Adipose tissue (tissue), 3 donors: ENCODE data around the gene KMT5C. TPM values are rescaled to one million over a fixed set of nuclear protein-coding genes. Genes with fewer than 3 reads are reported as not detected.
A peak's percentile ranks its signal among the peaks of the same experiment; 100 is the strongest.
"Not testable (repeated sequence)": the region's sequence is repeated elsewhere in the genome, so short reads cannot be mapped to it uniquely, and the experiment has no call there.

Experiments used
- H3K27ac ChIP-seq: one replicate; pipeline ENCODE4 v1.5.1; 2013; ENCODE audit warnings: low read depth, low read length
- WGBS, 3 donors: extraction: QIAGEN DNeasy Blood & Tissue Kit; methylation state at CpG; one replicate each; pipeline ENCODE4 v1.1.7; 2013; 5-methylcytosine and 5-hydroxymethylcytosine counted together
- polyA plus RNA-seq, 3 donors: library from polyadenylated mRNA; stranded (reverse); fragments of 200-250 nt; gene quantifications; one replicate each; pipeline ENCODE4 v1.2.3, GENCODE V29; 2013
- donor health status: healthy with polysubstance abuse.
- donor health status: Bipolar disorder and iron deficiency.
- donor health status: healthy.

KMT5C gene
- polyA plus RNA-seq, 3 donors, result 5.2 to 6.6 (median 6.5) TPM

DNA sequence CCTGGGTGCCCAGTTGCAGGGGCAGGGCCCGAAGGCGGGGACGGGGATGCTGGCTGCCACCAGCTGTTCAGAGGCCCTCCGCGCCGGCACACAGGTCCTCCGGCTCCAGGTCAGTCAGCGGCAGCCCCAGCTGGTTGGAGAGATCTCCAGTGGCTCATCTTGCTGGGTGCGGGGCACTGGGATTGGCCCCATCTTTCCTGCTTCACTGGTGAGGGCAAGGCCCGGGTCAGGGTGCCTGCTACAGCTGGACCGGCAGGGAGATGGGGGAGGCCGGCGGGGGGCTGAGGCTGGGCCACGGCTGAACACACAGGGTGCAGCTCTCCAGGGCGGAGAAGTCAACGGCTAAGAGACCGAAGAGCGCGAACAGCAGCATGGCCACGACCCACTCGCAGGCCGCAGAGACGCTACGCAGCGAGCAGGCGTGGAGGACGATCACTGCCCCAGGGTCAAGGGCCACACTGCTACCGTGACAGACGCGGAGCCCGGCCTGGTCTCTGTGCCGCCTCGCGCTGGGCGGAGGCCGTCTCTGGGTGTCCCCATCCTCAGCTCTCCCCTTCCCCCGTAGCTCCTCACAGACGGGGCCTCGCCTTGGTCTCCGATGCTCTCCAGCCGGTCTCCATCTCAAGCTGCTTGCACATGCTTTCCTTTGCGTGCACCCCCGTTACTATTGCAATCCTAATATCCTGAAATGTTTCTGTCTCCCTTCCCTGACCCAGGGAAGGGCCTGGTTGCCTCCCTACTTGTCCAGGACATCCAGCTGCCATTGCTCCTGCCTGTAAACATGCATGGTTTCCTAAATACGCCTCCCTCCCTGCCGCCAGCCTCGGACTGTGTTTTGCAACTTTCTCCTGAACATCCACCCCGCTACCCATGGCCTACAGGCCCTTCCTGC, 26.8 kb upstream of the KMT5C start:
- WGBS, 3 donors, result 80 to 88% (median 81%) methylated on average over 43 to 47 of the region's 47 CpGs
- H3K27ac ChIP-seq, result no peak overlapping the region

DNA sequence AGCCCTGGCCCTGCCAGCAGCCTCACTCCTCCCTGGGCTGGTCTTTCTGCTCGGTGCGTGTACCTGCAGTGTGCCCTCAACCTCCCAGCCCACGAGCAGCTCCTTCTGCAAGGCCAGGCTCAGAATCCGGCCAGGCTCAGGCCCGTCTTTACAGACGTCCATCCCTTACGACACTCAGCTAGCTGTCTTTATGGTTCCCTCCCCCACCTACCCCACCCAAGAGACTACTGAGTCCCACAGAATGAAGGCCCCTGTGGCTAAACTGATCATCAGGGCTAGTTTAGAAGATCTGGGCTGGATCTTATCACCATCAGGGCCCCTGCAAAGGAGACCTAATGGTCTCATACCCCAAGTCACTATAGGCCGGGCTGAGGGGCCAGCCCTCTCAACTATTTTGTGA, 25.3 kb upstream of the KMT5C start:
- WGBS, 3 donors, result 86 to 90% (median 88%) methylated on average over 8 of the region's 8 CpGs
- H3K27ac ChIP-seq, result no peak overlapping the region

DNA sequence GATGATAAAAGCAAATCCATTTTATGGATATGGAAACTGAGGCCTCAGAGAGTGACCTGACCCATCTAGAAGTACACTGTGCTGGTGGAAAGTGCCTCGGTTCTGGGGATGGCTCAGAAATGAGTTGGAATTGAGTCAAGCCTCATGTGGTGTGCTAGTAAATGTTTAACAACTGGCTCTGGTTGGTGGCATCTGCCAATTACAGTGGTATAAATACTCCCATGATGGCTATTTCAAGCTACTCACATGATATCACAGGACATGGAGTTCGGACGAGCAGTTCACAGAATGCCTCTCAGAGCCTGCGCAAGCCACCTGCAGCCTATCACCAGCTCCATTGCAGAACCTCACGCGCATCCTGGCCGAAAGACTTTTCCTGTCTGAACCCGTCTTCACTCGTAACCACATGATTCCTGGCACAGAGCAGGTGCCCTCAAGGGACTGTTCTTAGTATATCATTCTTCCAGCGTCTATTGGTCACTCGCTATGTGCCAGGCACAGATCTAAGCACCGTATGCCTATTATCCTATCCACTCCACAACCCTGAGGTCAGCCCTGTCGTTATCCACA, 23.6 kb upstream of the KMT5C start:
- 81 to 82% (median 82%) methylated on average over 13 of the region's 13 CpGs for WGBS, 3 donors
- no peak overlapping the region for H3K27ac ChIP-seq

DNA sequence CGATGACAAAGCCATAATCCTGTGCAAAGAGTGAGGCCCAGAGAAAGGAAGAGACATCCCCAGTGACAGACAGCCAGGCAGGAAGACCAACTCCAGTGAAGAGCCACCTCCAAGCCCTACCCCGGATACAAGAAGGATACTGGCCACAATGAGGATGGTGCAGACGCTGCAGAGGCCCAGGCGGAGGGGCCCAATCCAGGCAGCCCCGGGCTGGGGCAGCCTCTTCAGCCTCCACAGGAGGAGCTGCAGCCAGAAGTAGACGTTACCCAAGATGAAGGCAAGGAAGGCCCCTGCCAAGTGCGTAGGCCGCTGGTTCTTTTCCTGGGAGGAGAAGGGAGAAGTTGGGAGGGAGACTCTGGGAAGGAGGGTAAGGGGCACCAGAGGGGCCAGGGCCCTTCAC, 23.0 kb upstream of the KMT5C start:
- no peak overlapping the region for H3K27ac ChIP-seq
- 80 to 83% (median 81%) methylated on average over 6 to 8 of the region's 8 CpGs for WGBS, 3 donors

DNA sequence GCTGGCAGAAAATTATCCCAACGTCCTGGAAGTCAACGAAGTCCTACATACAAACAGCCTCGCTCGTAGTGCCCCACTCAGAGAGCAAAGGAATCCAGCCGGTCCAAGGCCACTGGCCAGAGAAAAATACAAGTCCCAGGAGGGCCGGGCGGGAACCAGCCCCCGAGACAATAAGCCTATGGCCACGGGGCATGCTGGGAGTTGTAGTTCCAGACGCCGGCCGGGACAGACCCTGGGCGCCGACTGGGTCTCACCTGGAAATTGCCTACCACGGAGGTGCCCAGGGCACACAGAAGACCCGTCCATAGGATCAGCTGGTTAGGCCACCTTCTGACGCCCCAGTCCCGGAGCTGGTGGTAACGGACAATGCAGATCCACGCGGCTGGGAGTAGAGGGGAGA, 19.9 kb upstream of the KMT5C start:
- 16 to 32% (median 23%) methylated on average over 21 of the region's 21 CpGs for WGBS, 3 donors
- no peak overlapping the region for H3K27ac ChIP-seq

DNA sequence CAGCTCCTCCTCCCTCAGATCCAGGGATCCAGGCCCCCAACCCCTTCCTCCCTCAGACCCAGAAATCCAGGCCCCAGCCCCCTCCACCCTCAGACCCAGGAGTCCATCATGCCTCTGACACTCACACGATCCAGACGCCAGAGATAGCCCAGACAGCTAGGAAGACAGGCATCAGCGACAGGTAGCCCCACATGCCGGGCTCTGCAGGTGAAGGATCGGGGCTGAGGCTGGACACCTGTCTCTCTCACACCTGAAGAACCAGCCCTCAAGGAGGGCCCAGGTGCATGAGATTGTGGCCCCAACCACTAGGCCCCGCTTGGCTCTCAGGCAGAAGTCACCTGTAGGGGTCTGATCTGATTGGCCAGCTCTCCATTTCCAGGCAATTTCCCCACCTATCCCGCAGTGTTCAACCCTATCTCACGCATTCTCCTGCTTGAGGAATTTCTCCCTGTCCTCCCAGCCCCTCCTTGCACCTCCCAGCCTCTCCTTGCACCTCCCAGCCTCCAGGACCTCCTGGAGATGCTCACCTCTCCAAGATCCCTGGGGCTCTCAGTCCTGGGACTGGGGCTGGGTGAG, 18.7 kb upstream of the KMT5C start:
- H3K27ac ChIP-seq, result no peak overlapping the region
- 82 to 94% (median 86%) methylated on average over 8 of the region's 8 CpGs for WGBS, 3 donors

DNA sequence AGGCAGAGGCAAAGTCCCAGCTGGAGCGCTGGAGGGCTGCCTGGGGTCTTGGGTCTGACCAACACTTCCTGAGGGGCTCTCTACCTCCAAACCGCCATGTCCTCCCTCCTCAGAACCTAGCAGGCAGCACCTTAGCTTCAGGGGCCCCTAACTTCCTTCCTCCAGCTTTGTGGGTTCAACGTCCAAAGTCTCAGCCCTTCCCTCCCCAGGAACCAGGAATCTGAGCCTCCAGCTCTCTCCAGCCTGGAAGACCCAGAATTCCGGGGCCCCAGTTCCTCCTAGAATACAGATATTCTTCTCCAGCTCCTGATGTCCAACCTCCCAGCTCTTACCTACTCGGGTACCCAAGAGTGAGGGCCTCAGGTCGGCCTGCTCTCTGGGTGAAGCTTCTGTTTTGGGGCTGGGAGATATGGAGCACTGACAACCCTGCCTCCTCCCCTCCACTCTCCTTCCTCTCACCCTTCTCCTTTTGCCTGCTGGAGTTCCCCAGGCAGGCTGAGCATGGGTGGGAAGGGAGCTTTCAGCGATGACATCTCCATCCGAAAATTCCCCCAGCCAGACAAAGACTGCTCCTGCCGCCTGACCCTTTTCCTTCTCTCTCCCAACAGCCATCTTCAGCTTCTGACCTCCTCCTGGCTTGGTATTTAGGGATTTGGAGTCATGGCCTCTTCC, 18.1 kb upstream of the KMT5C start:
- H3K27ac ChIP-seq, result no peak overlapping the region
- 53 to 72% (median 62%) methylated on average over 9 of the region's 9 CpGs for WGBS, 3 donors

DNA sequence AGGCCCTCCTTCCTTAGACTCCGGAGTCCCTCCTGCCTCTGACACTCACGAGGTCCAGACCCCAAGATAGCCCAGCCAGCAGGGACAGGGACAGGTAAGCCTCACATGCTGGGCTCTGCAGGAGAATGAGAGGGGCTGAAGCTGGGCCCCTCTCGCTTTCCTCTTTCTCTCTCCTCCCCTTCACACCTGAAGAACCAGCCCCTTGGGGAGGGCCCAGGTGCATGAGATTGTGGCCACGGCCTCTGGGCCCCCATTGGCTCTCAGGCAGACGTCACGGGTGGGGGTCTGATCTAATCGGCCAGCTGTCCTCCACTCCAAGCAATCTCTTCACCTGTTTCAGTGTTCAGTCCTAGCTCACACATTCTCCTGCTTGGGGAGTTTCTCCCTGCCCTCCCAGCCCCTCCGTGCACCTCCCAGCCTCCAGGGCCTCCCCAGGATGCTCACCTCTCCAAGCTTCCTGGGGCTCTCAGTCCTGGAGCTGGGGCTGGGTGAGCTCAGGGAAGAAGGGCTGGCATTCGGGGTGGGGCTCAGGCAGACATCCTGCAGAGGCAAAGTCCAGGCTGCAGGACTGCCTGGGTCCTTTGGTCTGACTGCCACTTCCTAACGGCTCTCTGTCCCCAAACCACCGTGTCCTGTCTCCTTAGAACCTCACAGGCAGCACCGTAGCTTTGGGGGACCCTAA, 17.3 kb upstream of the KMT5C start:
- whole genome bisulfite sequencing, 3 donors, result 54 to 56% (median 55%) methylated on average over 12 of the region's 12 CpGs

DNA sequence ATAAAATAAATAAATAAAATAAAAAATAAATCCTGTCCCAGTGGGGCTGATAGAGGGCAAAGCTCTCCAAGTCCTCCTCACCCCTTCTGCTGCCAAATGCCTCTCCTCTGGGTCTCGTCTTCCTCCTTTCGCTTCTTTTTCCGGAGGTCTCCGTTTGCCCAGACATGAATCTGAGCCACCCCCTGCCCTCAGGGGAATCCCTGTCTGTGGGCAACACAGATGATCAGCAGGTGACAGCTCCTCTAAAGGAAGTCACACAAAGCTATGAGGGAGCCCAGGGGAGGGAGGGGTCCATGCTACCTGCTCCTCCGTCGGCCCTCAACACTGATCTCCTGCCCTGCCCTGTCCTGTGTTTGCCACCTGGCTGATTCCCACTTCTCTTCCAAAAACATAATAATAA, 15.0 kb upstream of the KMT5C start:
- WGBS, 3 donors, result 74 to 84% (median 81%) methylated on average over 6 of the region's 6 CpGs

More for the DNA sequence above, 17.3 kb upstream of the KMT5C start:
- H3K27ac ChIP-seq, result no peak overlapping the region

DNA sequence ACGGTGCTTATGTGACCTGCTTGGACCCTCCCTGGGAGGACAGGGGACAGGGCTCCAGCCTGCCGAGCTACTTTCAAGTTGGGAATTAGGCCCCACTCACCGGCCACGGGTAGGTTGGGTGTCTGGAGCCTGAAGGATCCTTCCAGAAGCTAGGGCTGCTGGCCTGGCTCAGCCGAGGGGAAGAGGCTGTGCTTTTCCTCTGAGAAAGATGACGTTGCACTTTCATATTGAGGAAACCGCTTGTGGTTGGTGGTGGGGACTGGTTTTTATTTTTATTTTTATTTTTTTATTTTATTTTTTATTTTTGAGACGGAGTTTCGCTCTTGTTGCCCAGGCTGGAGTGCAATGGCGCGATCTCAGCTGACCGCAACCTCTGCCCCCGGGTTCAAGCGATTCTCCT, 14.5 kb upstream of the KMT5C start, which contains the start of gene TMEM150B:
Gene TMEM150B (minus strand): TSS at position 170 of the 400 bp plus-strand sequence. CDS start 4,305 bp downstream, outside the sequence.
- H3K27ac ChIP-seq, result no peak within 1 kb of the TSS

More for the DNA sequence above, 15.0 kb upstream of the KMT5C start:
- H3K27ac ChIP-seq, result no peak overlapping the region

DNA sequence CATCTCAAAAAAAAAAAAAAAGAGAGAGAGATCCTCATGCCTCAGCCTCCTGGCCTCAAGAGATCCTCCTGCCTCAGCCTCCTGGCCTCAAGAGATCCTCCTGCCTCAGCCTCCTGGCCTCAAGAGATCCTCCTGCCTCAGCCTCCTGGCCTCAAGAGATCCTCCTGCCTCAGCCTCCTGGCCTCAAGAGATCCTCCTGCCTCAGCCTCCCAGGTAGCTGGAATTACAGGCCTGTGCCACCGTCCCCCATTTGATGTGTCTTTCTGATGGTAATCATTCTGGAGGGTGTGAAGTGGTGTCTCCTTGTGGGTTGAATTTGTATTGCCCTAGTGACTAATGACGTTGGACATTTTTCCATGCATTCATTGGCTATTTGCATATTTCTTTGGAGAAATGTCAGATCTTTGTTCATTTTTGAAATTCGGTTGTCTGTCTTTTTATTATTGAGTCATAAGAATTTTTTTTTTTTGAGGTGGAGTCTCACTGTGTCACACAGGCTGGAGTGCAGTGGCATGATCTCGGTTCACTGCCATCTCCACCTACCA, 10.8 kb upstream of the KMT5C start:
- WGBS, 3 donors, result 65 to 77% (median 77%) methylated on average over 4 of the region's 4 CpGs
- H3K27ac ChIP-seq, result not testable (repeated sequence)

More for the DNA sequence above, 14.5 kb upstream of the KMT5C start, which contains the start of gene TMEM150B:
- 56 to 75% (median 58%) methylated on average over 14 of the region's 14 CpGs for WGBS, 3 donors

DNA sequence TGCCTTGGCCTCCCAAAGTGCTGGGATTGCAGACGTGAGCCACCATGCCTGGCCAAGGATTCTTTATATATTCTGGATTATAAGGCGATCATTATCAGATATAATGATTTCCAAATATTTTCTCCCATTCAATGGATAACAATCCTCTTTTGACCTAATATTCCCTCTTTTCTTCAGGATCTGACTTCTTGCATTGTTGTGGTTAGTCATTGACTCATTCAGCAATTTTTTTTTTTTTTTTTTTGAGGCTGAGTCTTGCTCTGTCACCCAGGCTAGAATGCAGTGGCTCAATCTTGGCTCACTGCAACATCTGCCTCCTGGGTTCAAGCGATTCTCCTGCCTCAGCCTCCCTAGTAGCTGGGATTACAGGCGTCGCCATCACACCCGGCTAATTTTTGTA, 9.9 kb upstream of the KMT5C start:
- WGBS, 3 donors, result 85 to 89% (median 86%) methylated on average over 6 of the region's 6 CpGs
- not testable (repeated sequence) for H3K27ac ChIP-seq

DNA sequence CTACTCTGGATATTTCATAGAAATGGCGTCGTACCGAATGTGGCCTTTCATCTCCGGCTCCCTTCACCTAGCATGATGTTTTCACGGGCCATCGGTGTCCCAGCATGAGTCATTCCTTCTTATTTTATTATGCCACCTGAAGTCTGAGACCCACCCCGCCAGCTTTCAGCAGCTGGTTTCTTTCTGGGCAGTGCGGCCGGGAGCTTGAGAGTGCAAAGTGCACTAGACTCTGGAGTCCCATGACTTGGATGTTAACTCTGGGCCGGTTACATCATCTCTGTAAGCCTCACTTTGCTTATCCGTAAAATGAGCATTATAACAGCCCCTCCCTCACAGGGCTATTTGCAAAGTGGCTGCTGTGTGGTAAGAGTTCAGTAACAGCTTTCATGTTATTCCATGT, 5.8 kb upstream of the KMT5C start:
- H3K27ac ChIP-seq, result no peak overlapping the region
- WGBS, 3 donors, result 74 to 85% (median 78%) methylated on average over 11 of the region's 11 CpGs

DNA sequence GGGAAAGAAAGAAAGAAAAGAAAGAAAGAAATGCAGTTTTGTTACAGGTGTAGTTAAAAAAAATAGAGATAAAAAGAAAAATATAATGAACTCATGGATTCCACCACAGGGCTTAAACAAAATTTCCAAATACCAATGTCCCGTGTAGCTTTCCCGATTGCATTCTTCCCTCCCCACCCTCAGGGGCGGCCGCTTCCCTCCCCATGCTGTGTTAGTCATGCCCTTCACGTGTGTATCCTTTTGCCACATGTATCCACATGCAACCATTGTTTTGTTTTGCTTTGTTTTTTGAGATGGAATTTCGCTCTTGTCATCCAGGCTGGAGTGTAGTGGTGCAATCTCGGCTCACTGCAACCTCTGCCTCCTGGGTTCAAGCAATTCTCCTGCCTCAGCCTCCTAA, 3.6 kb upstream of the KMT5C start:
- no peak overlapping the region for H3K27ac ChIP-seq
- WGBS, 3 donors, result 69 to 82% (median 80%) methylated on average over 7 of the region's 7 CpGs

DNA sequence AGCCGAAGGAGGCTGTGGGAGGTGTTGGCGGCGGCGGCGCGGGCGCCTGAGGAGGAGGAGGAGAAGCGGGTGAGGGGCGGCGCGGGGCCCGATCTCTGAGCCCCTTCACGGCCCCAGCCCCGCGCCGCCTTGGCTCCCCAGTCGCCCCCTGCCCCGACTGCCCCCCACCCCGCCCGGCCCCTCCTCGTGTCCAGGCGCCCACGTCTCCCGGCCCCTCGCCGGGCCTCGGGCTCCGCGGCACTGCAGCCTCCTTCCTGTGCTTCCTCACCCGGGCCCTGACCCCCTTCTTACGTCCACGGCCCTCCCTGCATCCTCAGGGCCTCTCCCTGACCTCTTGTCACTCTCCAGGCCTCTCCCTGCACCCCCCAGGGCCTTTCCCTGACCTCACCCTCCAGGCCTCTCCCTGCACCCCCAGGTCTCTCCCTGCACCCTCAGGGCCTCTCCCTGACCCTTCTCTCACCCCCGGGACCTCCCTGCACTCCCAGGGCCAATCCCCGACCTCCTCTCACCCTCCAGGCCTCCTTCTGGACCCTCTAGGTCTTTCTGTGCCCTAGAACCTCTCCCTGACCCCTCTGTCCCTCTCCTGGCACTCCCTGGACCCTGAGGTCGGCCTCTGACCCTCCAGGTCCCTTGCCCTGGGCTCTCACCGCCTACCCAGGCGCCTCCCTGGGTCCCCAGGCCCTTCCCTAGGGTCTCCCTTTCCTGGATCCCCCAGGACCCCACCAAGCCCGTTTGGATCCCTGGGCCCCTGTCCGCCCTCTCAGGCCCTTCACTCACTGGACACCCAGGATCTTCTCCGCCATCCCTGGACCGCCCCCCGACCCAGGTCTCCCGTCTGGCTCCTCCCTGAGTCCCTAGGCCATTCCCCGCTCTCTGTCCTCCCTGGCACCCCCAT, 460 bp downstream of the KMT5C start:
- H3K27ac ChIP-seq, result peak overlapping the region; percentile 6
- WGBS, 3 donors, result 4 to 6% (median 4%) methylated on average over 16 to 44 of the region's 44 CpGs

DNA sequence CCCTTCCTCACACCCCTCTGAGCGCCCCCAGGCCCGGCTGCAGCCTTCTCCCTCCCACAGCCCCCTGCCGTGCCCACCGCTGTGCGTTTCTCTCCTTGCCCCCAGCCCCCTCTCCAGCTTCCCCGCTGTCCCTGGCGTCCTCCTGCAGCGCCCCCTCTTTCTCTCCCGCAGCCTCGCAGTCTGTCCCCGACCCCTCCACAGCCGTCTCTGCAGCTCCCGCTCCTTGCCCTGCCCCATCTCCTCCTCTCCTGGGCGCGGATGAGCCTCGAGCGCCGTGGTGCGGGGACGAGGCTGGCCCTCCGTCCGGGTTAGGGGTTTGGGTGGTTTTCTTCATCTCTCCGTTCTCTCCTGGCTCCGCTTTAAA, 1.1 kb downstream of the KMT5C start:
- H3K27ac ChIP-seq, result no peak overlapping the region
- WGBS, 3 donors, result 1 to 5% (median 4%) methylated on average over 22 to 24 of the region's 24 CpGs

DNA sequence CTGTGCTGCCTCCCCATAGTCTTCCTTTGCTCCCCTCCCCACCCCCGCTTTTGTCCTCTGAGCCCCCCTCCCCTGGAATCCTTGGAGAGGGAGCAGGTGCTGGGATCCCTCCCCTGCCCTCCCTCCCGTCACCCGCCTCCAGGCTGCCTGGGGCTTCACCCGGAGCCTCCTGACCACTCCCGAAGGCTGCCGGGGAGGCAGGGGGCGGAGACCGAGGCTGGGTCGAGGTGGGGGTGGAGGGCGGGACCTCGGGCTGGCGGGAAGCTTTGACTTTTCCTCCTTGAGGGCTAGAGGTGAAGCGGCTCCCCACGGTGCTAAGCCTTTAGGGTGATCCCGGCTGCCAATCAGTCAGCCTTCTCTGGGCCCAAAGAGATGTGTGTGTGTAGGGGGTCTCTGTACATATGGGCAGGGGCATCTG, 1.5 kb downstream of the KMT5C start:
- H3K27ac ChIP-seq, result no peak overlapping the region
- WGBS, 3 donors, result 3 to 7% (median 5%) methylated on average over 12 to 15 of the region's 15 CpGs
